B cell (primary cell): ENCODE data around the gene DLGAP4. TPM values are rescaled to one million over a fixed set of nuclear protein-coding genes. Genes with fewer than 3 reads are reported as not detected.

Experiments used
- ATAC-seq: fragments of 200-7000 bp; cut with Tn5 transposase; one replicate; pipeline ENCODE4 v1.10.0; 2021; ENCODE audit warnings: low read depth, mild to moderate bottlenecking, moderate number of reproducible peaks, moderate library complexity
- CTCF ChIA-PET: fragments of 350-600 bp; sonication (Branson Sonifier 250); formaldehyde crosslinking; loops from one replicate; lab custom pipeline; 2021; ENCODE audit warnings: antibody characterized with exemption, inconsistent platforms; lab: Charles Lee
- POLR2A ChIA-PET: fragments of 350-600 bp; sonication (Branson Sonifier 250); formaldehyde crosslinking; loops from one replicate; lab custom pipeline; 2021; ENCODE audit warnings: antibody characterized with exemption; lab: Charles Lee
- DNase-seq: peaks from one replicate; pipeline ENCODE4 v3.0.0; 2013
- H2AFZ ChIP-seq: 2 replicates; pipeline ENCODE4 v1.6.1; 2012; ENCODE audit warnings: mild to moderate bottlenecking, low read depth, low read length; ENCODE audit not compliant: insufficient read depth, poor library complexity, severe bottlenecking
- H3K27ac ChIP-seq, 2 donors: 1 replicate in 1 of 2; 2 replicates in 1 of 2; pipeline ENCODE4 v1.5.1; 2012 to 2013; ENCODE audit warnings: low read length in 2 of 2, mild to moderate bottlenecking in 2 of 2, moderate library complexity in 1 of 2
- H3K27me3 ChIP-seq, 4 experiments: fragments of 200-600 bp in 1 of 4; sonication (generic) in 1 of 4; replicated peaks in 1 of 4; 1 replicate in 2 of 4; 2 replicates in 2 of 4; pipeline versions ENCODE4 v1.6.1 to v1.7.0; 2013 to 2016; ENCODE audit warnings: low read length in 3 of 4, mild to moderate bottlenecking in 2 of 4, mixed read lengths in 1 of 4, moderate library complexity in 1 of 4; ENCODE audit not compliant: insufficient read depth in 4 of 4, control insufficient read depth in 3 of 4; ENCODE audit errors: control extremely low read depth in 1 of 4
- H3K36me3 ChIP-seq, 2 experiments: replicated peaks in 1 of 2; 1 replicate in 1 of 2; 2 replicates in 1 of 2; pipeline versions ENCODE4 v1.6.1 to v1.7.1; 2013; ENCODE audit warnings: low read length in 1 of 2; ENCODE audit not compliant: insufficient read depth in 2 of 2, control insufficient read depth in 1 of 2; ENCODE audit errors: control extremely low read depth in 1 of 2, extremely low read depth in 1 of 2
- H3K4me1 ChIP-seq, 2 donors: fragments of 200-600 bp in 1 of 2; sonication (generic) in 1 of 2; 1 replicate in 1 of 2; 2 replicates in 1 of 2; pipeline versions ENCODE4 v1.5.1 to v1.6.1; 2013 to 2017; ENCODE audit warnings: low read length in 2 of 2; ENCODE audit not compliant: control insufficient read depth in 2 of 2, insufficient read depth in 2 of 2
- H3K4me2 ChIP-seq: replicated peaks from 2 replicates; pipeline ENCODE3; 2012; ENCODE audit warnings: mild to moderate bottlenecking, low read depth, low read length; ENCODE audit not compliant: poor library complexity, severe bottlenecking
- H3K4me3 ChIP-seq, 5 experiments: fragments of 200-600 bp in 1 of 5; sonication (generic) in 1 of 5; 1 replicate in 3 of 5; 2 replicates in 2 of 5; pipeline versions ENCODE4 v1.5.1 to v1.7.0; 2011 to 2016; ENCODE audit warnings: low read length in 4 of 5, mild to moderate bottlenecking in 4 of 5, low read depth in 2 of 5, control low read depth in 1 of 5, moderate library complexity in 1 of 5; ENCODE audit not compliant: insufficient read depth in 1 of 5; ENCODE audit errors: control extremely low read depth in 1 of 5, extremely low read depth in 1 of 5
- H3K79me2 ChIP-seq: fragments of 200-600 bp; sonication (generic); one replicate; pipeline ENCODE4 v1.6.0; 2016; ENCODE audit warnings: low read length; ENCODE audit not compliant: control insufficient read depth, insufficient read depth
- H3K9ac ChIP-seq: fragments of 200-600 bp; sonication (generic); 2 replicates; pipeline ENCODE4 v1.6.1; 2017; ENCODE audit warnings: mild to moderate bottlenecking, low read length, moderate library complexity
- H3K9me3 ChIP-seq, 3 donors: one replicate each; pipeline versions ENCODE4 v1.6.1 to v1.7.1; 2013; ENCODE audit warnings: low read length in 2 of 3; ENCODE audit not compliant: control insufficient read depth in 2 of 3, insufficient read depth in 1 of 3; ENCODE audit errors: control extremely low read depth in 1 of 3
- H4K20me1 ChIP-seq: 2 replicates; pipeline ENCODE4 v1.6.0; 2012; ENCODE audit warnings: mild to moderate bottlenecking, low read length; ENCODE audit not compliant: insufficient read depth, control insufficient read depth, poor library complexity, severe bottlenecking
- H3K27ac Mint-ChIP-seq: one replicate; pipeline ENCODE4 v1.8.0; 2021; ENCODE audit warnings: mixed read lengths
- H3K27me3 Mint-ChIP-seq: one replicate; pipeline ENCODE4 v1.8.0; 2021; ENCODE audit warnings: mixed read lengths
- H3K4me1 Mint-ChIP-seq: one replicate; pipeline ENCODE4 v1.8.0; 2021; ENCODE audit warnings: mixed read lengths
- H3K4me3 Mint-ChIP-seq: one replicate; pipeline ENCODE4 v1.8.0; 2021; ENCODE audit warnings: mixed read lengths
- H3K9me3 Mint-ChIP-seq: one replicate; pipeline ENCODE4 v1.8.0; 2022; ENCODE audit warnings: mixed read lengths; ENCODE audit not compliant: insufficient read depth
- CTCF ChIP-seq: fragments of 200-600 bp; IDR thresholded peaks from one replicate; pipeline ENCODE4 v1.8.0; 2022; ENCODE audit warnings: antibody characterized with exemption, mild to moderate bottlenecking
- EZH2 ChIP-seq: IDR thresholded peaks from 2 replicates; pipeline ENCODE4 v1.6.1; 2012; ENCODE audit warnings: borderline replicate concordance, low read depth, mild to moderate bottlenecking, moderate library complexity, low read length; ENCODE audit not compliant: insufficient read depth, poor library complexity, severe bottlenecking
- WGBS: methylation state at CpG from one replicate; pipeline ENCODE4 v1.1.5; 2013; ENCODE audit warnings: missing lambda C conversion rate; ENCODE audit not compliant: insufficient coverage; 5-methylcytosine and 5-hydroxymethylcytosine counted together
- intact Hi-C: fragments of 100-400 bp; cut with micrococcal nuclease; formaldehyde crosslinking; loops from one replicate; pipeline ENCODE4 v1.10.0; 2022
- polyA plus RNA-seq: library from polyadenylated mRNA; depleted of rRNA; stranded (reverse); fragments of >200 nt; gene quantifications from 2 replicates; pipeline ENCODE4 v1.2.3, GENCODE V29; 2012
- total RNA-seq, 2 donors: library from RNA; stranded (reverse); fragments of 120-200 nt in 1 of 2; gene quantifications; 1 replicate in 1 of 2; 2 replicates in 1 of 2; pipeline versions ENCODE4 v1.2.3 to v1.2.4, GENCODE V29; 2013 to 2022

Gene DLGAP4
- total and polyA plus RNA-seq, 2 donors (not counting 1 experiment from before 2014, with no cell fraction given), result 68.8 to 87.8 TPM

DNA sequence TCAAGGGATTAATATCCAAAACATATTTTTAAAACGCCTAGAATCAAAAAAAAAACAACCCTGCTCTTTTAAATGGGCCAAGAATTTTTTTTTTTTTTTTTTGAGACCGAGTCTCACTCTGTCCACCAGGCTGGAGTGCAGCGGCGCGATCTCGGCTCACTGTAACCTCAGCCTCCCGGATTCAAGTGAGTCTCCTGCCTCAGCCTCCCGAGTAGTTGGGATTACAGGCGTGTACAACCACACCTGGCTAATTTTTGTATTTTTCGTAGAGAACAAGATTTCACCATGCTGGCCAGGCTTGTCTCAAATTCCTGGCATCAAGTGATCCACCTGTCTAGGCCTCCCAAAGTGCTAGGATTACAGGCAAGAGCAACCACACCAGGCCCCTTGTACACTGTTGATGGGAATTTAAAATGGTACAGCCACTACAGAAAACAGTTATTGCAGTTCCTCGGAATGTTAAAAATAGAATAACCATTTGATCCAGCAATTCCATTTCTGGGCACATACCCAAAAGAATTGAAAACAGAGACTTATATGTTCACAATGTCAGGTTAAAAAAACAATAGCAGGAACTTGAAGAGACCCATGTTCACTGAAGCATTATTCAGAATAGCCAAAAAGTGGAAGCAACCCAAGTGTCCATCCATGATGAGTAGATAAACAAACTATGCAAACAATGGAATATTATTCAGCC is 232.0 kb downstream of the DLGAP4 start:
- intact Hi-C loops, result no loop called here
- Histone ChIP-seq H4K20me1 (no peaks in the 10 kb centered on the region), H3K27me3 (peaks cover 0 to 3% (median 0%) of the 10 kb centered on the region in 4 experiments), H3K36me3 (no peaks in the 10 kb centered on the region), H3K4me1 (peaks cover 9 to 15% of the 10 kb centered on the region in 2 donors), H2AFZ (no peak overlapping the region), H3K79me2 (peaks cover 3% of the 10 kb centered on the region), H3K9ac (no peak overlapping the region), H3K4me2 (no peak overlapping the region), H3K9me3 (no peaks in the 10 kb centered on the region), H3K4me3 (no peak overlapping the region), H3K27ac (no peak overlapping the region)
- Mint-ChIP-seq H3K4me1 (peaks cover 3% of the 10 kb centered on the region), H3K27ac (no peak overlapping the region), H3K4me3 (no peak overlapping the region), H3K27me3 (no peaks in the 10 kb centered on the region), H3K9me3 (no peaks in the 10 kb centered on the region)
- DNase-seq (no peak), ATAC-seq (no peak)
- WGBS, result 97% methylated on average over 10 of the region's 11 CpGs
- ChIA-PET CTCF (interaction anchor here (0.7 to 1.3 kb wide), 4 partner anchors 9 to 299 kb away, joined by 3 to 6 read pairs (median 4); no protein-coding TSS in a partner anchor), POLR2A (no interaction called here)
- TF ChIP-seq EZH2, result no peak
- TF ChIP-seq CTCF, result no peak

- Mint-ChIP-seq H3K27me3 (no peaks in the 10 kb centered on the region), H3K9me3 (no peaks in the 10 kb centered on the region), H3K27ac (peak overlapping the region; percentile 53), H3K4me3 (peak overlapping the region; percentile 74), H3K4me1 (peaks cover 3% of the 10 kb centered on the region)
- POLR2A ChIA-PET, result no interaction called here
- Histone ChIP-seq H3K9me3 (no peaks in the 10 kb centered on the region), H3K9ac (peak overlapping the region; percentile 63), H2AFZ (peak overlapping the region; percentile 87), H3K4me3 (peak overlapping the region in 4 of 5 experiments; percentile 28 to 58 (median 46)), H3K36me3 (no peaks in the 10 kb centered on the region), H3K27ac (peak overlapping the region in 1 of 2 donors; percentile 57), H3K27me3 (peaks cover 0 to 3% (median 0%) of the 10 kb centered on the region in 4 experiments), H4K20me1 (no peaks in the 10 kb centered on the region), H3K4me1 (peaks cover 9 to 15% of the 10 kb centered on the region in 2 donors), H3K79me2 (peaks cover 3% of the 10 kb centered on the region), H3K4me2 (peak overlapping the region; percentile 82)
- TF ChIP-seq EZH2 (no peak), CTCF (no peak)
- no peak for ATAC-seq
- intact Hi-C loops, result no loop called here
- CTCF ChIA-PET, result interaction anchor here (1.3 kb wide), 1 partner anchor 64 kb away, joined by 4 read pairs; the partner anchor contains the start of gene RAB5IF
- WGBS, result 71% methylated on average over 38 of the region's 41 CpGs
- no peak for DNase-seq
These were observed 234.5 kb downstream of the DLGAP4 start for GRCh38 chr20:36540551-36541211.
